ENCODE results near the gene TFR2. TPM values are rescaled to one million over a fixed set of nuclear protein-coding genes. Genes with fewer than 3 reads are reported as not detected.

The TFR2 gene
- total RNA-seq, 1 experiment from 2014 or later, result 11.8 TPM

- Histone ChIP-seq H3K4me1 (ENCODE audit: control insufficient read depth in 1 of 2, insufficient read depth in 2 of 2, low read length in 2 of 2) (peaks cover 0 to 14% of the 10 kb centered on the region in 2 experiments; a peak in 1 of 4 replicates), H4K20me1 (ENCODE audit: insufficient read depth) (no peaks in the 10 kb centered on the region)
- POLR2A ChIA-PET, result interaction anchor here (2.0 kb wide), 1 partner anchor 249 kb away, joined by 4 read pairs; the partner anchor contains the start of gene ZCWPW1
- TF ChIP-seq TCF7L2 (IDR thresholded peaks at IDR 0.05; ENCODE audit: borderline replicate concordance, extremely low read depth, insufficient read depth, insufficient read length), result no peak
- no peak for TF ChIP-seq RAD21 (IDR thresholded peaks at IDR 0.05; ENCODE audit: low read depth)
- no peak for TF ChIP-seq SIN3A (IDR thresholded peaks at IDR 0.05; ENCODE audit: low read depth)
- no peak for TF ChIP-seq ZNF274 (IDR thresholded peaks at IDR 0.05; ENCODE audit: low read depth, low read length)
- no peak for TF ChIP-seq EGR1 (IDR thresholded peaks at IDR 0.05; ENCODE audit: low read depth)
- no peak for TF ChIP-seq EZH2phosphoT487 (IDR thresholded peaks at IDR 0.05; ENCODE audit: borderline replicate concordance)
- no peak for TF ChIP-seq POLR2AphosphoS5 (IDR thresholded peaks at IDR 0.05; ENCODE audit: low read depth, low read length)
- no peak for TF ChIP-seq ZFX (IDR thresholded peaks at IDR 0.05)
- no peak for TF ChIP-seq MAX (IDR thresholded peaks at IDR 0.05)
- no peak for TF ChIP-seq ELF1 (IDR thresholded peaks at IDR 0.05; ENCODE audit: borderline replicate concordance, low read depth)
- TF ChIP-seq FOSL1 (IDR thresholded peaks at IDR 0.05; ENCODE audit: low read depth), result no peak
- TF ChIP-seq, protein P1, sequence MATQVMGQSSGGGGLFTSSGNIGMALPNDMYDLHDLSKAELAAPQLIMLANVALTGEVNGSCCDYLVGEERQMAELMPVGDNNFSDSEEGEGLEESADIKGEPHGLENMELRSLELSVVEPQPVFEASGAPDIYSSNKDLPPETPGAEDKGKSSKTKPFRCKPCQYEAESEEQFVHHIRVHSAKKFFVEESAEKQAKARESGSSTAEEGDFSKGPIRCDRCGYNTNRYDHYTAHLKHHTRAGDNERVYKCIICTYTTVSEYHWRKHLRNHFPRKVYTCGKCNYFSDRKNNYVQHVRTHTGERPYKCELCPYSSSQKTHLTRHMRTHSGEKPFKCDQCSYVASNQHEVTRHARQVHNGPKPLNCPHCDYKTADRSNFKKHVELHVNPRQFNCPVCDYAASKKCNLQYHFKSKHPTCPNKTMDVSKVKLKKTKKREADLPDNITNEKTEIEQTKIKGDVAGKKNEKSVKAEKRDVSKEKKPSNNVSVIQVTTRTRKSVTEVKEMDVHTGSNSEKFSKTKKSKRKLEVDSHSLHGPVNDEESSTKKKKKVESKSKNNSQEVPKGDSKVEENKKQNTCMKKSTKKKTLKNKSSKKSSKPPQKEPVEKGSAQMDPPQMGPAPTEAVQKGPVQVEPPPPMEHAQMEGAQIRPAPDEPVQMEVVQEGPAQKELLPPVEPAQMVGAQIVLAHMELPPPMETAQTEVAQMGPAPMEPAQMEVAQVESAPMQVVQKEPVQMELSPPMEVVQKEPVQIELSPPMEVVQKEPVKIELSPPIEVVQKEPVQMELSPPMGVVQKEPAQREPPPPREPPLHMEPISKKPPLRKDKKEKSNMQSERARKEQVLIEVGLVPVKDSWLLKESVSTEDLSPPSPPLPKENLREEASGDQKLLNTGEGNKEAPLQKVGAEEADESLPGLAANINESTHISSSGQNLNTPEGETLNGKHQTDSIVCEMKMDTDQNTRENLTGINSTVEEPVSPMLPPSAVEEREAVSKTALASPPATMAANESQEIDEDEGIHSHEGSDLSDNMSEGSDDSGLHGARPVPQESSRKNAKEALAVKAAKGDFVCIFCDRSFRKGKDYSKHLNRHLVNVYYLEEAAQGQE (IDR thresholded peaks at IDR 0.05; ENCODE audit: low read depth), result no peak
- TF ChIP-seq EZH2 (IDR thresholded peaks at IDR 0.05), result no peak
- no peak for TF ChIP-seq CEBPB (IDR thresholded peaks at IDR 0.05; ENCODE audit: low read depth)
- no peak for TF ChIP-seq CBX3 (IDR thresholded peaks at IDR 0.05; ENCODE audit: low read depth)
- no peak for TF ChIP-seq SP1 (IDR thresholded peaks at IDR 0.05; ENCODE audit: low read depth)
- TF ChIP-seq, protein P2, sequence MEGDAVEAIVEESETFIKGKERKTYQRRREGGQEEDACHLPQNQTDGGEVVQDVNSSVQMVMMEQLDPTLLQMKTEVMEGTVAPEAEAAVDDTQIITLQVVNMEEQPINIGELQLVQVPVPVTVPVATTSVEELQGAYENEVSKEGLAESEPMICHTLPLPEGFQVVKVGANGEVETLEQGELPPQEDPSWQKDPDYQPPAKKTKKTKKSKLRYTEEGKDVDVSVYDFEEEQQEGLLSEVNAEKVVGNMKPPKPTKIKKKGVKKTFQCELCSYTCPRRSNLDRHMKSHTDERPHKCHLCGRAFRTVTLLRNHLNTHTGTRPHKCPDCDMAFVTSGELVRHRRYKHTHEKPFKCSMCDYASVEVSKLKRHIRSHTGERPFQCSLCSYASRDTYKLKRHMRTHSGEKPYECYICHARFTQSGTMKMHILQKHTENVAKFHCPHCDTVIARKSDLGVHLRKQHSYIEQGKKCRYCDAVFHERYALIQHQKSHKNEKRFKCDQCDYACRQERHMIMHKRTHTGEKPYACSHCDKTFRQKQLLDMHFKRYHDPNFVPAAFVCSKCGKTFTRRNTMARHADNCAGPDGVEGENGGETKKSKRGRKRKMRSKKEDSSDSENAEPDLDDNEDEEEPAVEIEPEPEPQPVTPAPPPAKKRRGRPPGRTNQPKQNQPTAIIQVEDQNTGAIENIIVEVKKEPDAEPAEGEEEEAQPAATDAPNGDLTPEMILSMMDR (IDR thresholded peaks at IDR 0.05 in 2 of 3, conservative IDR thresholded peaks at IDR 0.05 in 1 of 3; ENCODE audit: borderline replicate concordance in 1 of 3, insufficient read depth in 1 of 3, low read depth in 2 of 3, low read length in 2 of 3), result no peak
- no peak for TF ChIP-seq YY1 (IDR thresholded peaks at IDR 0.05; ENCODE audit: extremely low read depth, insufficient replicate concordance, low read depth, low read length)
These were observed 36.2 kb upstream of the TFR2 start for GRCh38 chr7:100677308-100678267.

More at GRCh38 chr7:100677308-100678267, 36.2 kb upstream of the TFR2 start:
- H3K9ac ChIP-seq (ENCODE audit: low read length), result no peak overlapping the region
- intact Hi-C loops (cut with micrococcal nuclease), result no loop called here
- no peak overlapping the region for H2AFZ ChIP-seq (ENCODE audit: low read depth, low read length, poor library complexity, severe bottlenecking)
- no peak overlapping the region for H3K4me3 ChIP-seq (replicated peaks in 1 of 2; ENCODE audit: low read depth in 1 of 2, low read length in 2 of 2)
- peaks cover 18 to 21% of the 10 kb centered on the region in 2 experiments; a peak in 3 of 4 replicates for H3K36me3 ChIP-seq (ENCODE audit: control insufficient read depth in 1 of 2, insufficient read depth in 2 of 2, low read length in 2 of 2)
- no peak overlapping the region for H3K4me2 ChIP-seq (ENCODE audit: low read length)
- H3K9me3 ChIP-seq (ENCODE audit: control insufficient read depth in 1 of 2, insufficient read depth in 1 of 2, low read depth in 1 of 2, low read length in 2 of 2), result no peaks in the 10 kb centered on the region
- RAD21 ChIA-PET (ENCODE audit: low non-redundant PET in 1 of 2, low total read pairs in 2 of 2, uncharacterized antibody in 2 of 2, unreplicated experiment in 2 of 2), result no interaction called here
- CTCF ChIA-PET, result no interaction called here
- DNase-seq (ENCODE audit: low read depth, low spot score) (no peak), ATAC-seq (no peak)
- H3K79me2 ChIP-seq (ENCODE audit: insufficient read depth, low read length), result peaks cover 26% of the 10 kb centered on the region
- no peak overlapping the region for H3K27ac ChIP-seq (ENCODE audit: low read depth, low read length)
- no peaks in the 10 kb centered on the region for H3K9me2 ChIP-seq (ENCODE audit: insufficient read depth)
- H3K27me3 ChIP-seq (ENCODE audit: insufficient read depth, low read length), result no peaks in the 10 kb centered on the region
- no TSS peak for BruUV-seq (replicated peaks)

Measured in HCT116 (cell line).